Measurements from ENCODE around the gene RIOK3. TPM values are rescaled to one million over a fixed set of nuclear protein-coding genes. Genes with fewer than 3 reads are reported as not detected.

The RIOK3 gene
- total RNA-seq, 1 experiment from 2014 or later = 41.4 TPM

GRCh38 chr18:23433360-23433759 is 19.7 kb upstream of the RIOK3 start:
- POLR2A ChIA-PET (ENCODE audit: unreplicated experiment) = no interaction called here
- H3K9ac ChIP-seq (ENCODE audit: low read length) = no peak overlapping the region
- no peak overlapping the region for H3K4me2 ChIP-seq (ENCODE audit: low read length)
- no peaks in the 10 kb centered on the region for H3K9me2 ChIP-seq (replicated peaks; ENCODE audit: low read length)
- H2AFZ ChIP-seq (ENCODE audit: low read length) = no peak overlapping the region
- H3K27me3 ChIP-seq (ENCODE audit: low read length) = no peaks in the 10 kb centered on the region
- CTCF ChIA-PET = no interaction called here
- no peaks in the 10 kb centered on the region for H4K20me1 ChIP-seq (ENCODE audit: low read length)
- no peak overlapping the region for H3K27ac ChIP-seq (ENCODE audit: low read length)
- intact Hi-C loops (cut with micrococcal nuclease) = no loop called here
- peaks cover 9% of the 10 kb centered on the region for H3K79me2 ChIP-seq (ENCODE audit: low read length)
- ATAC-seq (no peak), DNase-seq (no peak)
- H3F3A ChIP-seq (ENCODE audit: low read length, unreplicated experiment) = no peaks in the 10 kb centered on the region
- no peak for TF ChIP-seq EZH2 (IDR thresholded peaks at IDR 0.05; ENCODE audit: low read length, unreplicated experiment)
- no peak for TF ChIP-seq CTCF (conservative IDR thresholded peaks at IDR 0.05; ENCODE audit: low read depth, low read length)
- TF ChIP-seq EZH2phosphoT487 (IDR thresholded peaks at IDR 0.05; ENCODE audit: borderline replicate concordance, low read length) = no peak
- no peaks in the 10 kb centered on the region for H3K9me3 ChIP-seq (ENCODE audit: low read length)
- no TSS peak for BruUV-seq (replicated peaks)
- no peak overlapping the region for H3K4me3 ChIP-seq (ENCODE audit: low read length)
- H3K36me3 ChIP-seq (ENCODE audit: low read depth, low read length) = peaks cover 1% of the 10 kb centered on the region; the same call in 1 of the 2 replicates
- H3K4me1 ChIP-seq (ENCODE audit: insufficient read depth, low read length) = peaks cover 5% of the 10 kb centered on the region; the same call in 1 of the 2 replicates

- peak overlapping the region; percentile 75 for H3K9ac ChIP-seq (ENCODE audit: low read length)
- TSS peak; percentile 90 for BruUV-seq (replicated peaks)
- peak; percentile 77 for DNase-seq
- peak overlapping the region; percentile 86 for H3K4me2 ChIP-seq (ENCODE audit: low read length)
- H3K27me3 ChIP-seq (ENCODE audit: low read length) = no peaks in the 10 kb centered on the region
- H3K9me3 ChIP-seq (ENCODE audit: low read length) = no peaks in the 10 kb centered on the region
- H3K36me3 ChIP-seq (ENCODE audit: low read depth, low read length) = no peaks in the 10 kb centered on the region
- peak overlapping the region; percentile 97 for H2AFZ ChIP-seq (ENCODE audit: low read length)
- H3K4me1 ChIP-seq (ENCODE audit: insufficient read depth, low read length) = peaks cover 5% of the 10 kb centered on the region; the same call in 1 of the 2 replicates
- H3K9me2 ChIP-seq (replicated peaks; ENCODE audit: low read length) = no peaks in the 10 kb centered on the region
- peak; percentile 96 for ATAC-seq
- no peaks in the 10 kb centered on the region for H3F3A ChIP-seq (ENCODE audit: low read length, unreplicated experiment)
- H3K27ac ChIP-seq (ENCODE audit: low read length) = peak overlapping the region; percentile 50
- H4K20me1 ChIP-seq (ENCODE audit: low read length) = no peaks in the 10 kb centered on the region
- ChIA-PET CTCF (no interaction called here), POLR2A (ENCODE audit: unreplicated experiment) (interaction anchor here (0.7 kb wide), 1 partner anchor 136 kb away, joined by 4 read pairs; no protein-coding TSS in a partner anchor)
- intact Hi-C loops (cut with micrococcal nuclease) = loop anchor here (2.0 kb wide), 1 partner anchor 15 kb away; the partner anchor contains the start of gene RIOK3
- TF ChIP-seq EZH2 (IDR thresholded peaks at IDR 0.05; ENCODE audit: low read length, unreplicated experiment) = no peak
- peaks cover 9% of the 10 kb centered on the region for H3K79me2 ChIP-seq (ENCODE audit: low read length)
- H3K4me3 ChIP-seq (ENCODE audit: low read length) = peak overlapping the region; percentile 93
Observed at GRCh38 chr18:23437357-23438045, 15.6 kb upstream of the RIOK3 start.

GRCh38 chr18:23438046-23438377 is 15.1 kb upstream of the RIOK3 start:
- H4K20me1 ChIP-seq (ENCODE audit: low read length) = no peaks in the 10 kb centered on the region
- ChIA-PET POLR2A (ENCODE audit: unreplicated experiment) (interaction anchor here (0.7 kb wide), 1 partner anchor 136 kb away, joined by 4 read pairs; no protein-coding TSS in a partner anchor), CTCF (no interaction called here)
- no peak for DNase-seq
- BruUV-seq (replicated peaks) = no TSS peak
- no peaks in the 10 kb centered on the region for H3K9me3 ChIP-seq (ENCODE audit: low read length)
- TF ChIP-seq EZH2 (IDR thresholded peaks at IDR 0.05; ENCODE audit: low read length, unreplicated experiment) (no peak), EZH2phosphoT487 (IDR thresholded peaks at IDR 0.05; ENCODE audit: borderline replicate concordance, low read length) (no peak), CTCF (conservative IDR thresholded peaks at IDR 0.05; ENCODE audit: low read depth, low read length) (no peak)
- peak overlapping the region; percentile 75; the same call in 1 of the 2 replicates for H3K9ac ChIP-seq (ENCODE audit: low read length)
- H3K4me1 ChIP-seq (ENCODE audit: insufficient read depth, low read length) = peaks cover 5% of the 10 kb centered on the region; the same call in 1 of the 2 replicates
- H3K9me2 ChIP-seq (replicated peaks; ENCODE audit: low read length) = no peaks in the 10 kb centered on the region
- peaks cover 9% of the 10 kb centered on the region for H3K79me2 ChIP-seq (ENCODE audit: low read length)
- intact Hi-C loops (cut with micrococcal nuclease) = loop anchor here (2.0 kb wide), 1 partner anchor 15 kb away; the partner anchor contains the start of gene RIOK3
- peak overlapping the region; percentile 93 for H3K4me3 ChIP-seq (ENCODE audit: low read length)
- peak overlapping the region; percentile 86 for H3K4me2 ChIP-seq (ENCODE audit: low read length)
- no peak for ATAC-seq
- H3K27me3 ChIP-seq (ENCODE audit: low read length) = no peaks in the 10 kb centered on the region
- no peak overlapping the region for H3K27ac ChIP-seq (ENCODE audit: low read length)
- peak overlapping the region; percentile 97 for H2AFZ ChIP-seq (ENCODE audit: low read length)
- H3F3A ChIP-seq (ENCODE audit: low read length, unreplicated experiment) = no peaks in the 10 kb centered on the region
- H3K36me3 ChIP-seq (ENCODE audit: low read depth, low read length) = no peaks in the 10 kb centered on the region
